ENCODE results near the gene SULF2. TPM values are rescaled to one million over a fixed set of nuclear protein-coding genes. Genes with fewer than 3 reads are reported as not detected.

Gene SULF2
- total RNA-seq, 1 donor from 2014 or later, result 0.20 TPM

DNA sequence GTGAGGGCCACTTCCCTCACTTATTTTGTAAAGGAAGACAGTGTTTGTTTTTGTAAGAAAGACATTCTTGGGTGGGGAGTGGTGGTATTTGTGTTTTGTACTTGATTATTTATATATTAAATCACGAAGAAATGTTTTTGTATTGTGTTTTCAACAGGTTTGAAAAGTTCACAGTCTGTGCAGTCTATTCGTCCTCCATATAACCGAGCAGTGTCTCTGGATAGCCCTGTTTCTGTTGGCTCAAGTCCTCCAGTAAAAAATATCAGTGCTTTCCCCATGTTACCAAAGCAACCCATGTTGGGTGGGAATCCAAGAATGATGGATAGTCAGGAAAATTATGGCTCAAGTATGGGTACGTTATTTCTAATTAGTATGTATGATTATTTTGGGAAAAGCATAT is 146.4 kb downstream of the SULF2 start:
- CTCF ChIA-PET, result no interaction called here
- DNase-seq, result no peak
- peaks cover 87% of the 10 kb centered on the region for H3K36me3 Mint-ChIP-seq (ENCODE audit: low read depth)
- H3K27ac Mint-ChIP-seq, result no peak overlapping the region
- H3K4me3 Mint-ChIP-seq, result no peak overlapping the region
- no peaks in the 10 kb centered on the region for H3K9me3 Mint-ChIP-seq
- POLR2A ChIA-PET, result no interaction called here
- intact Hi-C loops (cut with micrococcal nuclease), result no loop called here
- H3K4me1 Mint-ChIP-seq, result no peaks in the 10 kb centered on the region
- no peak for ATAC-seq (ENCODE audit: low read depth)
- no peaks in the 10 kb centered on the region for H3K27me3 Mint-ChIP-seq
- TF ChIP-seq, protein P1, sequence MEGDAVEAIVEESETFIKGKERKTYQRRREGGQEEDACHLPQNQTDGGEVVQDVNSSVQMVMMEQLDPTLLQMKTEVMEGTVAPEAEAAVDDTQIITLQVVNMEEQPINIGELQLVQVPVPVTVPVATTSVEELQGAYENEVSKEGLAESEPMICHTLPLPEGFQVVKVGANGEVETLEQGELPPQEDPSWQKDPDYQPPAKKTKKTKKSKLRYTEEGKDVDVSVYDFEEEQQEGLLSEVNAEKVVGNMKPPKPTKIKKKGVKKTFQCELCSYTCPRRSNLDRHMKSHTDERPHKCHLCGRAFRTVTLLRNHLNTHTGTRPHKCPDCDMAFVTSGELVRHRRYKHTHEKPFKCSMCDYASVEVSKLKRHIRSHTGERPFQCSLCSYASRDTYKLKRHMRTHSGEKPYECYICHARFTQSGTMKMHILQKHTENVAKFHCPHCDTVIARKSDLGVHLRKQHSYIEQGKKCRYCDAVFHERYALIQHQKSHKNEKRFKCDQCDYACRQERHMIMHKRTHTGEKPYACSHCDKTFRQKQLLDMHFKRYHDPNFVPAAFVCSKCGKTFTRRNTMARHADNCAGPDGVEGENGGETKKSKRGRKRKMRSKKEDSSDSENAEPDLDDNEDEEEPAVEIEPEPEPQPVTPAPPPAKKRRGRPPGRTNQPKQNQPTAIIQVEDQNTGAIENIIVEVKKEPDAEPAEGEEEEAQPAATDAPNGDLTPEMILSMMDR (IDR thresholded peaks at IDR 0.05), result no peak

DNA sequence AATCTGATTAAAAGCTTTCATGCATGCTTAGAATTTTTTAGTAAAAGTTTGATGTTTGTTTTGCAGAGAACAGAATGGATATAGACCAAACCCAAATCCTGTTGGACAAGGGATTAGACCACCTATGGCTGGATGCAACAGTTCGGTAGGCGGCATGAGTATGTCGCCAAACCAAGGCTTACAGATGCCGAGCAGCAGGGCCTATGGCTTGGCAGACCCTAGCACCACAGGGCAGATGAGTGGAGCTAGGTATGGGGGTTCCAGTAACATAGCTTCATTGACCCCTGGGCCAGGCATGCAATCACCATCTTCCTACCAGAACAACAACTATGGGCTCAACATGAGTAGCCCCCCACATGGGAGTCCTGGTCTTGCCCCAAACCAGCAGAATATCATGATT is 150.0 kb downstream of the SULF2 start:
- peaks cover 94% of the 10 kb centered on the region for H3K36me3 Mint-ChIP-seq (ENCODE audit: low read depth)
- ChIA-PET POLR2A (no interaction called here), CTCF (interaction anchor here (0.7 to 1.5 kb wide), 2 partner anchors 15 to 17 kb away, joined by 3 to 4 read pairs; no protein-coding TSS in a partner anchor)
- H3K4me3 Mint-ChIP-seq, result no peak overlapping the region
- DNase-seq, result no peak
- H3K9me3 Mint-ChIP-seq, result no peaks in the 10 kb centered on the region
- no peak for ATAC-seq (ENCODE audit: low read depth)
- H3K27me3 Mint-ChIP-seq, result no peaks in the 10 kb centered on the region
- TF ChIP-seq, protein P1 (IDR thresholded peaks at IDR 0.05), result no peak
- H3K4me1 Mint-ChIP-seq, result no peaks in the 10 kb centered on the region
- intact Hi-C loops (cut with micrococcal nuclease), result no loop called here
- no peak overlapping the region for H3K27ac Mint-ChIP-seq

DNA sequence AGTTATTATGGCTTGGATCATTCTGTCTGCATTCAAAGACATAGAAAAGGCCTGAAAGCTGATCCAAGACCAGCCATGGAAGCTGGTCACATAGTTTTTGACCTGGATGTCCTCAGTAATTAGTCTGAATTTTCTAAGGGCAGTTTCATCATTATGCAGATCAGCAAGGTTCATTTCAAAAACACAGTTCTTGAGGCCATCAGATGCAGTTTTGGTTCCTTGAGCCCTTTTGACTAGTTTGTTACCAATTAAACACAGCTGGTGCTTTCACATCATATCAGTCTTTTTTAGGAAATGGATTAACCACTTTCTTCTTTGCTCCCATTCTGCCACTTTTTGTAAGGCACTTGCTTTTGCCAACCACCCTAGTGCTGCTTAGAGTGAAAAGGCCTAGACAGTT is 154.2 kb downstream of the SULF2 start:
- H3K27me3 Mint-ChIP-seq, result no peaks in the 10 kb centered on the region
- POLR2A ChIA-PET, result no interaction called here
- no peak overlapping the region for H3K27ac Mint-ChIP-seq
- H3K9me3 Mint-ChIP-seq, result no peaks in the 10 kb centered on the region
- peaks cover 87% of the 10 kb centered on the region for H3K36me3 Mint-ChIP-seq (ENCODE audit: low read depth)
- TF ChIP-seq, protein P1 (IDR thresholded peaks at IDR 0.05), result no peak
- H3K4me3 Mint-ChIP-seq, result no peak overlapping the region
- ATAC-seq (ENCODE audit: low read depth), result no peak
- intact Hi-C loops (cut with micrococcal nuclease), result no loop called here
- no peaks in the 10 kb centered on the region for H3K4me1 Mint-ChIP-seq
- CTCF ChIA-PET, result interaction anchor here (0.9 kb wide), 1 partner anchor 358 kb away, joined by 3 read pairs; no protein-coding TSS in a partner anchor
- no peak for DNase-seq

DNA sequence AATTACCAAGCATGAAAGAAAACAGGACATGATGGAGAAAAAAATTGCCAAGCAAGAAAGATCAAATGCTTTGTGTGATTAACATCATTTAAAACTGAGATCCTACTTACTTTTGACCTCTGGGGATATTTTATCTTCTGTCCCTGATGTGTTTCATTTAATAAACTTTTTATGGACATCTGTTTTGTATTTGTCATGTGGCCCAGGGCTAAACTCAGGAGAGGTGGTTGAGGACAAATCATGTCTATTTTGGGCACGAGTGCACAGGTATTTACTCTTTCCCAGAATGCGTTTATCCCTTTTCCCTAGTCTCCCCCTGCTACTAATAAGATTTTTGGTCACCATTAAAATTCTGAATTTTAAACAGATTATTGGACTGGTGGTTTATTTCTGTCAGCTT is 155.4 kb downstream of the SULF2 start:
- no peaks in the 10 kb centered on the region for H3K4me1 Mint-ChIP-seq
- H3K27me3 Mint-ChIP-seq, result no peaks in the 10 kb centered on the region
- intact Hi-C loops (cut with micrococcal nuclease), result no loop called here
- TF ChIP-seq, protein P1 (IDR thresholded peaks at IDR 0.05), result no peak
- no peak overlapping the region for H3K27ac Mint-ChIP-seq
- H3K9me3 Mint-ChIP-seq, result no peaks in the 10 kb centered on the region
- no peak for ATAC-seq (ENCODE audit: low read depth)
- ChIA-PET CTCF (no interaction called here), POLR2A (no interaction called here)
- H3K4me3 Mint-ChIP-seq, result no peak overlapping the region
- no peak for DNase-seq
- H3K36me3 Mint-ChIP-seq (ENCODE audit: low read depth), result peaks cover 88% of the 10 kb centered on the region

DNA sequence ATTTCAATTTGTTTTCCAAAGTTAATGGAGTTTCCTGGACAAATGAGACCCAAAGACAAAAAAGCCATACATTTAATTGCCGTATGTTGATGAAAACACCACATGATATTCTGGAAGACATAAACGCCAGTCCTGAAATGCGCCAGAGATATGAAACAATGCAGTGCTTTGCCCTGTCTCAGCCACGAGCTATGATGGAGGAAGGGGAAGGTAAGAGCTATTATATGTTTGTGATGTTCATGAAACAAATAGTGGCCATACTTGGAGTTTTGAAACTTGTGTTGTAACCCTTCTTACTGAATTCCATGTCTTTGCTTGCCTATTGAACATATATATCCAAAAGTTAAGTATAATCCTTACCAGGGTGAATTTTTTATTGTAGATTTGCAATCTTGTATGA is 157.7 kb downstream of the SULF2 start:
- H3K4me1 Mint-ChIP-seq, result peaks cover under 1% of the 10 kb centered on the region
- ChIA-PET CTCF (no interaction called here), POLR2A (no interaction called here)
- peaks cover 86% of the 10 kb centered on the region for H3K36me3 Mint-ChIP-seq (ENCODE audit: low read depth)
- TF ChIP-seq, protein P1 (IDR thresholded peaks at IDR 0.05), result no peak
- ATAC-seq (ENCODE audit: low read depth) (no peak), DNase-seq (no peak)
- H3K27ac Mint-ChIP-seq, result no peak overlapping the region
- H3K27me3 Mint-ChIP-seq, result no peaks in the 10 kb centered on the region
- H3K4me3 Mint-ChIP-seq, result no peak overlapping the region
- no peaks in the 10 kb centered on the region for H3K9me3 Mint-ChIP-seq
- intact Hi-C loops (cut with micrococcal nuclease), result no loop called here
